Measurements from ENCODE around the gene ZNF716.
"Not testable (repeated sequence)": the region's sequence is repeated elsewhere in the genome, so short reads cannot be mapped to it uniquely, and the experiment has no call there.

Gene ZNF716

GRCh38 chr7:57427146-57427545, 22.8 kb upstream of the ZNF716 start:
- no peak for DNase-seq

GRCh38 chr7:57427594-57427993, 22.4 kb upstream of the ZNF716 start:
- DNase-seq: no peak

GRCh38 chr7:57432583-57432982, 17.4 kb upstream of the ZNF716 start:
- DNase-seq: no peak

- DNase-seq: no peak
Measured at GRCh38 chr7:57437581-57437980, 12.4 kb upstream of the ZNF716 start.

GRCh38 chr7:57438244-57438643, 11.7 kb upstream of the ZNF716 start:
- no peak for DNase-seq

- DNase-seq: no peak
Measured at GRCh38 chr7:57443567-57443966, 6.4 kb upstream of the ZNF716 start.

- DNase-seq: not testable (repeated sequence)
Measured at GRCh38 chr7:57469186-57469828, 19.3 kb downstream of the ZNF716 start.

- not testable (repeated sequence) for DNase-seq
Measured at GRCh38 chr7:57480304-57480703, 30.3 kb downstream of the ZNF716 start.

- DNase-seq: not testable (repeated sequence)
Measured at GRCh38 chr7:57485022-57485421, 35.0 kb downstream of the ZNF716 start.

GRCh38 chr7:57487957-57488356, 38.0 kb downstream of the ZNF716 start:
- DNase-seq: no peak

- not testable (repeated sequence) for DNase-seq
Measured at GRCh38 chr7:57495111-57495510, 45.1 kb downstream of the ZNF716 start.

- no peak for DNase-seq
Measured at GRCh38 chr7:57496395-57496794, 46.4 kb downstream of the ZNF716 start.

- DNase-seq: no peak
Measured at GRCh38 chr7:57505176-57505575, 55.2 kb downstream of the ZNF716 start.

Measured in fibroblast of upper back skin (primary cell).